Keratinocyte (primary cell): ENCODE results near the gene LMO7. TPM values are rescaled to one million over a fixed set of nuclear protein-coding genes. Genes with fewer than 3 reads are reported as not detected.

ENCODE experiments used
- DNase-seq: peaks from one replicate; pipeline ENCODE4 v3.0.0-alpha.2; 2011; ENCODE audit warnings: low read depth, missing footprints, low spot score
- FAIRE-seq: peaks from 2 replicates; lab custom pipeline; 2011; peaks lifted over from hg19 to GRCh38; lab: Jason Lieb, UNC
- H2AFZ ChIP-seq: 2 replicates; pipeline ENCODE4 v1.6.0; 2012; ENCODE audit warnings: low read length, control low read depth, inconsistent platforms; ENCODE audit not compliant: control insufficient read depth
- H3K27ac ChIP-seq: 2 replicates; pipeline ENCODE4 v1.5.1; 2011; ENCODE audit warnings: low read length; ENCODE audit not compliant: control insufficient read depth, insufficient read depth
- H3K27me3 ChIP-seq: 3 replicates; pipeline ENCODE4 v1.6.0; 2011; ENCODE audit warnings: low read length; ENCODE audit not compliant: control insufficient read depth, insufficient read depth; ENCODE audit errors: extremely low read depth
- H3K36me3 ChIP-seq, 2 experiments: 2 replicates in 1 of 2; 3 replicates in 1 of 2; pipeline ENCODE4 v1.5.1; 2011; ENCODE audit warnings: low read length in 2 of 2, mild to moderate bottlenecking in 1 of 2; ENCODE audit not compliant: control insufficient read depth in 2 of 2, insufficient read depth in 2 of 2; ENCODE audit errors: extremely low read depth in 1 of 2
- H3K4me1 ChIP-seq: 3 replicates; pipeline ENCODE4 v1.5.1; 2011; ENCODE audit warnings: low read length; ENCODE audit not compliant: control insufficient read depth, insufficient read depth; ENCODE audit errors: extremely low read depth
- H3K4me2 ChIP-seq: 3 replicates; pipeline ENCODE4 v1.6.0; 2011; ENCODE audit warnings: low read depth, low read length; ENCODE audit not compliant: control insufficient read depth, insufficient read depth; ENCODE audit errors: extremely low read depth
- H3K4me3 ChIP-seq, 3 experiments: fragments of 200-600 bp in 1 of 3; sonication (generic) in 1 of 3; 2 replicates in 2 of 3; 3 replicates in 1 of 3; pipeline ENCODE4 v1.5.1; 2011 to 2016; ENCODE audit warnings: low read length in 3 of 3, mild to moderate bottlenecking in 3 of 3, control low read depth in 2 of 3, inconsistent platforms in 1 of 3, low read depth in 1 of 3, mixed read lengths in 1 of 3, mixed run types in 1 of 3, moderate library complexity in 1 of 3; ENCODE audit not compliant: control insufficient read depth in 2 of 3, insufficient read depth in 2 of 3; ENCODE audit errors: extremely low read depth in 1 of 3
- H3K79me2 ChIP-seq: 2 replicates; pipeline ENCODE4 v1.6.0; 2012; ENCODE audit warnings: low read length; ENCODE audit not compliant: control insufficient read depth, insufficient read depth
- H3K9ac ChIP-seq: 3 replicates; pipeline ENCODE4 v1.6.0; 2011; ENCODE audit warnings: low read length; ENCODE audit not compliant: control insufficient read depth, insufficient read depth; ENCODE audit errors: extremely low read depth
- H3K9me1 ChIP-seq: 3 replicates; pipeline ENCODE4 v1.6.0; 2011; ENCODE audit warnings: low read length; ENCODE audit not compliant: control insufficient read depth, insufficient read depth; ENCODE audit errors: extremely low read depth
- H3K9me3 ChIP-seq: 2 replicates; pipeline ENCODE4 v1.5.1; 2012; ENCODE audit warnings: low read depth, low read length; ENCODE audit not compliant: control insufficient read depth
- H4K20me1 ChIP-seq: 3 replicates; pipeline ENCODE4 v1.6.0; 2011; ENCODE audit warnings: low read length; ENCODE audit not compliant: control insufficient read depth, insufficient read depth; ENCODE audit errors: extremely low read depth
- EZH2 ChIP-seq: IDR thresholded peaks from one replicate; pipeline ENCODE4 v1.6.1; 2012; ENCODE audit warnings: inconsistent platforms, mild to moderate bottlenecking, low read length, moderate library complexity
- dilution Hi-C: fragments of 300-500 bp; cut with MboI; formaldehyde crosslinking; loops from one replicate; pipeline ENCODE4 v1.7.0; 2020; ENCODE audit warnings: low sequenced_read_pairs; ENCODE audit not compliant: extremely low pct_ligation_motif_present
- polyA plus RNA-seq, 5 experiments: library from polyadenylated mRNA; depleted of rRNA in 3 of 5; stranded (reverse) in 3 of 5; stranded (forward) in 1 of 5; unstranded in 1 of 5; fragments of >200 nt; gene quantifications; 1 replicate in 1 of 5; 2 replicates in 3 of 5; 3 replicates in 1 of 5; pipeline versions ENCODE4 v1.2.1 to v1.2.3, GENCODE V29; 2011 to 2012; ENCODE audit warnings: missing spikeins in 2 of 5, low read depth in 1 of 5, low replicate concordance in 1 of 5
- TF ChIP-seq, protein P1 (sequence below), 3 experiments: IDR thresholded peaks in 1 of 3; conservative IDR thresholded peaks in 1 of 3; optimal IDR thresholded peaks in 1 of 3; 2 replicates in 2 of 3; 3 replicates in 1 of 3; pipeline versions ENCODE3 to v1.5.1; 2011; ENCODE audit warnings: low read length in 3 of 3, mild to moderate bottlenecking in 3 of 3, moderate library complexity in 2 of 3, control low read depth in 1 of 3, inconsistent platforms in 1 of 3; ENCODE audit not compliant: insufficient read depth in 2 of 3; ENCODE audit errors: extremely low read depth in 1 of 3

LMO7 gene
- polyA plus RNA-seq, 1 donor (not counting 4 experiments of a cell fraction or from before 2014, with no cell fraction given), result 8.9 TPM

- Histone ChIP-seq H4K20me1 (no peaks in the 10 kb centered on the region), H3K4me1 (peaks cover 12% of the 10 kb centered on the region), H3K9me1 (no peaks in the 10 kb centered on the region), H3K79me2 (no peaks in the 10 kb centered on the region), H3K4me3 (no peak overlapping the region), H3K9me3 (no peaks in the 10 kb centered on the region), H2AFZ (no peak overlapping the region), H3K27me3 (no peaks in the 10 kb centered on the region), H3K27ac (no peak overlapping the region), H3K4me2 (no peak overlapping the region), H3K9ac (no peak overlapping the region), H3K36me3 (no peaks in the 10 kb centered on the region)
- TF ChIP-seq, protein P1, sequence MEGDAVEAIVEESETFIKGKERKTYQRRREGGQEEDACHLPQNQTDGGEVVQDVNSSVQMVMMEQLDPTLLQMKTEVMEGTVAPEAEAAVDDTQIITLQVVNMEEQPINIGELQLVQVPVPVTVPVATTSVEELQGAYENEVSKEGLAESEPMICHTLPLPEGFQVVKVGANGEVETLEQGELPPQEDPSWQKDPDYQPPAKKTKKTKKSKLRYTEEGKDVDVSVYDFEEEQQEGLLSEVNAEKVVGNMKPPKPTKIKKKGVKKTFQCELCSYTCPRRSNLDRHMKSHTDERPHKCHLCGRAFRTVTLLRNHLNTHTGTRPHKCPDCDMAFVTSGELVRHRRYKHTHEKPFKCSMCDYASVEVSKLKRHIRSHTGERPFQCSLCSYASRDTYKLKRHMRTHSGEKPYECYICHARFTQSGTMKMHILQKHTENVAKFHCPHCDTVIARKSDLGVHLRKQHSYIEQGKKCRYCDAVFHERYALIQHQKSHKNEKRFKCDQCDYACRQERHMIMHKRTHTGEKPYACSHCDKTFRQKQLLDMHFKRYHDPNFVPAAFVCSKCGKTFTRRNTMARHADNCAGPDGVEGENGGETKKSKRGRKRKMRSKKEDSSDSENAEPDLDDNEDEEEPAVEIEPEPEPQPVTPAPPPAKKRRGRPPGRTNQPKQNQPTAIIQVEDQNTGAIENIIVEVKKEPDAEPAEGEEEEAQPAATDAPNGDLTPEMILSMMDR (optimal IDR thresholded peaks at IDR 0.05 in 1 of 3, IDR thresholded peaks at IDR 0.05 in 1 of 3, conservative IDR thresholded peaks at IDR 0.05 in 1 of 3; ENCODE audit: extremely low read depth in 1 of 3, insufficient read depth in 2 of 3, low read length in 3 of 3), result no peak
- no peak for TF ChIP-seq EZH2
- dilution Hi-C loops, result no loop called here
- FAIRE-seq, result no peak
- DNase-seq, result no peak
These were observed 128.8 kb downstream of the LMO7 start for GRCh38 chr13:75764926-75765310.

DNA sequence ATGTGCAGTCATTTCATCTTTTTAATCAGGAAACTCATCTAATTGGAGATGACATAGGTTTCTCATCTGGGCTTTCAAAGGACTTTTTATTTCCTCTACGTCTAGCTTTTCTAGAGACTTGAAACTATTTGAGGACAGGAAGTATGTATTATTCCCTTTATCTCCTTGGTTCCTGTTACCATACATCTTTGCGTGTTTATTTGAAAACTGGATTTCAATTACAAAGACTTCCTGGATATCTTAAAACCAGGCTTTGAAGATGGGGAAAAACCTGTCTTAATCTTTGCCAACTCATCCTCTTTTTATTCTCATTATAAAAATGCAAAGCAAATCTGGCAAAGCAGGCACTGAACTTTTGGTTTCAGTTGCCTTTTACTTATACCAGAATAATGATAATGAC is 130.5 kb downstream of the LMO7 start:
- Histone ChIP-seq H3K36me3 (no peaks in the 10 kb centered on the region), H3K4me2 (no peak overlapping the region), H3K4me1 (peaks cover 19% of the 10 kb centered on the region), H3K27me3 (no peaks in the 10 kb centered on the region), H3K4me3 (no peak overlapping the region), H2AFZ (peak overlapping the region; percentile 12), H3K9me1 (no peaks in the 10 kb centered on the region), H3K79me2 (no peaks in the 10 kb centered on the region), H4K20me1 (no peaks in the 10 kb centered on the region), H3K9me3 (no peaks in the 10 kb centered on the region), H3K27ac (no peak overlapping the region), H3K9ac (no peak overlapping the region)
- FAIRE-seq (no peak), DNase-seq (no peak)
- dilution Hi-C loops, result no loop called here
- TF ChIP-seq EZH2, result no peak
- TF ChIP-seq, protein P1 (optimal IDR thresholded peaks at IDR 0.05 in 1 of 3, IDR thresholded peaks at IDR 0.05 in 1 of 3, conservative IDR thresholded peaks at IDR 0.05 in 1 of 3; ENCODE audit: extremely low read depth in 1 of 3, insufficient read depth in 2 of 3, low read length in 3 of 3), result no peak
